ENCODE measurements around the gene MPZL1.

DNA sequence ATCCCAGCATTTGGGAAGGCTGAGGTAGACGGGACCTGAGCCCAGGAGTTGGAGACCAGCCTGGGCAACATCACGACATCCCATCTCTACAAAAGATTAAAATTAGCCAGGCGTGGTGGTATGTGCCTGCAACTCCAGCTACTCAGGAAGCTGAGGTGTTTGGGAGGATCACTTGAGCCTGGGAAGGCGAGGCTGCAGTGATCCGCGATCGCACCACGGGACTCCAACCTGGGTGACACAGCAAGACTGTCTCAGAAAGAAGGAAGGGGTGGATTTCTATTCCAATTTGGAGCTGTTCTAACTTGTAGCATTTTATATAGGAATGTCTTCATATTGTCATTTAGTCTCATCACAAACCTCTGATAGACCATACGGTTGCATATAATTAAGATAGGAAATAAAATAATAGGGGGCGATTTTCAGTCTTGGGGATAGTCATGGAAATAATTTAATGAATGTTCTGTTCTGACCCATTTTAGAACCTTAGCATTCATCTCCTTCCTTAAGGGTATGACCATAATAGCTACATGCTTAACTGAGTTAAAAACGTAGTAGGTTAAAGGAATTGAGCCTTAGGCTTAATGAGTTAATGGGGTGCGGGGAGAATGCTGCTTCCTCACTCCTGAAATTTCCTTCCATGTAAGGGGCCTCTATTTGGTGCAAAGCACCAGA, 99.0 kb downstream of the MPZL1 start:
- TF ChIP-seq, protein P1, sequence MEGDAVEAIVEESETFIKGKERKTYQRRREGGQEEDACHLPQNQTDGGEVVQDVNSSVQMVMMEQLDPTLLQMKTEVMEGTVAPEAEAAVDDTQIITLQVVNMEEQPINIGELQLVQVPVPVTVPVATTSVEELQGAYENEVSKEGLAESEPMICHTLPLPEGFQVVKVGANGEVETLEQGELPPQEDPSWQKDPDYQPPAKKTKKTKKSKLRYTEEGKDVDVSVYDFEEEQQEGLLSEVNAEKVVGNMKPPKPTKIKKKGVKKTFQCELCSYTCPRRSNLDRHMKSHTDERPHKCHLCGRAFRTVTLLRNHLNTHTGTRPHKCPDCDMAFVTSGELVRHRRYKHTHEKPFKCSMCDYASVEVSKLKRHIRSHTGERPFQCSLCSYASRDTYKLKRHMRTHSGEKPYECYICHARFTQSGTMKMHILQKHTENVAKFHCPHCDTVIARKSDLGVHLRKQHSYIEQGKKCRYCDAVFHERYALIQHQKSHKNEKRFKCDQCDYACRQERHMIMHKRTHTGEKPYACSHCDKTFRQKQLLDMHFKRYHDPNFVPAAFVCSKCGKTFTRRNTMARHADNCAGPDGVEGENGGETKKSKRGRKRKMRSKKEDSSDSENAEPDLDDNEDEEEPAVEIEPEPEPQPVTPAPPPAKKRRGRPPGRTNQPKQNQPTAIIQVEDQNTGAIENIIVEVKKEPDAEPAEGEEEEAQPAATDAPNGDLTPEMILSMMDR (conservative IDR thresholded peaks at IDR 0.05 in 1 of 2, IDR thresholded peaks at IDR 0.05 in 1 of 2; ENCODE audit: low read depth in 1 of 2, low read length in 2 of 2) = no peak
- no peak for TF ChIP-seq EZH2 (IDR thresholded peaks at IDR 0.05; ENCODE audit: low read length, missing control alignments)
